Colonic mucosa (tissue), 4 donors: ENCODE measurements around the gene CCDC39. TPM values are rescaled to one million over a fixed set of nuclear protein-coding genes. Genes with fewer than 3 reads are reported as not detected.

ENCODE experiments used
- DNase-seq: peaks from one replicate; pipeline ENCODE4 v3.0.0-alpha.2; 2020
- H3K27ac ChIP-seq: fragments of 200-600 bp; one replicate; pipeline ENCODE4 v1.8.0; 2021
- H3K27me3 ChIP-seq: fragments of 200-600 bp; one replicate; pipeline ENCODE4 v1.8.0; 2021
- H3K36me3 ChIP-seq: fragments of 200-600 bp; one replicate; pipeline ENCODE4 v1.8.0; 2021
- H3K4me1 ChIP-seq: fragments of 200-600 bp; one replicate; pipeline ENCODE4 v1.8.0; 2021; ENCODE audit warnings: mild to moderate bottlenecking
- H3K4me3 ChIP-seq: fragments of 200-600 bp; one replicate; pipeline ENCODE4 v1.8.0; 2021
- H3K9ac ChIP-seq, 2 donors: one replicate each; pipeline ENCODE4 v1.7.0; 2013; ENCODE audit warnings: control low read depth in 2 of 2, low read depth in 2 of 2, low read length in 2 of 2
- H3K9me3 ChIP-seq: fragments of 200-600 bp; one replicate; pipeline ENCODE4 v1.8.0; 2021
- intact Hi-C: fragments of 100-400 bp; cut with DNase I; formaldehyde crosslinking; loops from one replicate; pipeline ENCODE4 v1.14.1; 2022
- total RNA-seq, 2 donors: library from RNA; stranded (reverse); fragmentation: NEBNext Ultra II Directional in 1 of 2; extraction: Animal tissue kit (Norgen Biotek cat#: 25700) in 1 of 2; gene quantifications; one replicate each; pipeline ENCODE4 v1.2.1, GENCODE V29; 2021
- TF ChIP-seq, protein P1 (sequence below): fragments of 200-600 bp; IDR thresholded peaks from one replicate; pipeline ENCODE4 v1.8.0; 2022; ENCODE audit warnings: antibody characterized with exemption, mild to moderate bottlenecking
- donor health status: healthy.
- donor health status: DM: no; HTN: no; CAD: no.
- donor health status: DM: no; HTN: no; CAD: no.

CCDC39 gene
- total RNA-seq, 2 donors from 2014 or later, result not detected

- no peaks in the 10 kb centered on the region for H3K4me1 ChIP-seq
- no peaks in the 10 kb centered on the region for H3K27me3 ChIP-seq
- DNase-seq, result no peak
- H3K9me3 ChIP-seq, result no peaks in the 10 kb centered on the region
- TF ChIP-seq, protein P1, sequence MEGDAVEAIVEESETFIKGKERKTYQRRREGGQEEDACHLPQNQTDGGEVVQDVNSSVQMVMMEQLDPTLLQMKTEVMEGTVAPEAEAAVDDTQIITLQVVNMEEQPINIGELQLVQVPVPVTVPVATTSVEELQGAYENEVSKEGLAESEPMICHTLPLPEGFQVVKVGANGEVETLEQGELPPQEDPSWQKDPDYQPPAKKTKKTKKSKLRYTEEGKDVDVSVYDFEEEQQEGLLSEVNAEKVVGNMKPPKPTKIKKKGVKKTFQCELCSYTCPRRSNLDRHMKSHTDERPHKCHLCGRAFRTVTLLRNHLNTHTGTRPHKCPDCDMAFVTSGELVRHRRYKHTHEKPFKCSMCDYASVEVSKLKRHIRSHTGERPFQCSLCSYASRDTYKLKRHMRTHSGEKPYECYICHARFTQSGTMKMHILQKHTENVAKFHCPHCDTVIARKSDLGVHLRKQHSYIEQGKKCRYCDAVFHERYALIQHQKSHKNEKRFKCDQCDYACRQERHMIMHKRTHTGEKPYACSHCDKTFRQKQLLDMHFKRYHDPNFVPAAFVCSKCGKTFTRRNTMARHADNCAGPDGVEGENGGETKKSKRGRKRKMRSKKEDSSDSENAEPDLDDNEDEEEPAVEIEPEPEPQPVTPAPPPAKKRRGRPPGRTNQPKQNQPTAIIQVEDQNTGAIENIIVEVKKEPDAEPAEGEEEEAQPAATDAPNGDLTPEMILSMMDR, result no peak
- H3K4me3 ChIP-seq, result no peak overlapping the region
- intact Hi-C loops, result no loop called here
- no peak overlapping the region for H3K9ac ChIP-seq
- H3K27ac ChIP-seq, result no peak overlapping the region
- H3K36me3 ChIP-seq, result no peaks in the 10 kb centered on the region
These were observed 107.3 kb downstream of the CCDC39 start for GRCh38 chr3:180571831-180572598.

DNA sequence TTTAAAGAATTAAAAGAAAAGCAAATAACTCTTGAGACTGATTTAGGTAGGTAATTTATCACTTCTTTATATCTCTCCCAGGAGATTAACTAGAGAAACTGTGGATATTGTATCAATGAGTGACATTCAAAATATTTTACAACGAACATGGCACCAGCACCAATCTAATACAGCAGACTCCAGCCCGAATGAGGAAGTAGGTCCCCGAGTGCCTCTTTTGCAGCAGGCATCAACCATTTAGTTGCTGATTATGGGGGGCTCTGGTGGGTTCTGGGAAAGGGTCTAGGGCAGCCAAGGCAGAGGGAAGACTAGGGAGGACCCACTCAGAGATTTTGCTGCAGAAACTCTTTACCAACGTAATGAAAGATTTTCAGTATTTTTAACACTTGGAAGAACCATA, 109.1 kb downstream of the CCDC39 start:
- no peak for DNase-seq
- no peak overlapping the region for H3K9ac ChIP-seq
- no peak overlapping the region for H3K4me3 ChIP-seq
- no peaks in the 10 kb centered on the region for H3K9me3 ChIP-seq
- TF ChIP-seq, protein P1, result no peak
- no peak overlapping the region for H3K27ac ChIP-seq
- no peaks in the 10 kb centered on the region for H3K36me3 ChIP-seq
- H3K4me1 ChIP-seq, result no peaks in the 10 kb centered on the region
- no peaks in the 10 kb centered on the region for H3K27me3 ChIP-seq
- intact Hi-C loops, result no loop called here

- DNase-seq, result no peak
- intact Hi-C loops, result no loop called here
- H3K9me3 ChIP-seq, result no peaks in the 10 kb centered on the region
- no peak overlapping the region for H3K4me3 ChIP-seq
- no peak overlapping the region for H3K9ac ChIP-seq
- H3K27ac ChIP-seq, result no peak overlapping the region
- no peaks in the 10 kb centered on the region for H3K27me3 ChIP-seq
- H3K4me1 ChIP-seq, result no peaks in the 10 kb centered on the region
- no peaks in the 10 kb centered on the region for H3K36me3 ChIP-seq
- TF ChIP-seq, protein P1, result no peak
These were observed 114.6 kb downstream of the CCDC39 start for GRCh38 chr3:180564676-180565075.

Other genes with a start within 250 kb of the CCDC39 start
- gene TTC14, start 77.3 kb downstream of the CCDC39 start, total RNA-seq, result 10 to 100 TPM; 20.7 to 26.0 TPM
- 10 to 100 TPM; 74.5 to 80.3 TPM for gene FXR1, start 233.2 kb upstream of the CCDC39 start, total RNA-seq